Inferior parietal cortex (tissue), 1 donor: Measurements from ENCODE around the gene PJVK.
"Not testable (repeated sequence)": the region's sequence is repeated elsewhere in the genome, so short reads cannot be mapped to it uniquely, and the experiment has no call there.

ENCODE experiments used
- DNase-seq: peaks from one replicate; pipeline ENCODE4 v3.0.0-alpha.2; 2016; ENCODE audit errors: extremely low spot score

The PJVK gene

GRCh38 chr2:178450774-178451525, at the start of gene PJVK, which contains the start of gene PRKRA:
Gene PJVK, plus strand, starts transcription at chr2:178451378. Its CDS starts 2,032 bp downstream, at chr2:178453410.
Gene PRKRA, minus strand, starts transcription at chr2:178451175. Its CDS starts 145 bp downstream, at chr2:178451030.
- peak; percentile 95 for DNase-seq

- DNase-seq = no peak
Measured at GRCh38 chr2:178401994-178402437, 49.2 kb upstream of the PJVK start.

GRCh38 chr2:178403671-178404306, 47.4 kb upstream of the PJVK start:
- DNase-seq = no peak

GRCh38 chr2:178404368-178404767, 46.8 kb upstream of the PJVK start:
- no peak for DNase-seq

- no peak for DNase-seq
Measured at GRCh38 chr2:178409261-178409660, 41.9 kb upstream of the PJVK start.

GRCh38 chr2:178412047-178412446, 39.1 kb upstream of the PJVK start:
- DNase-seq = no peak

- DNase-seq = not testable (repeated sequence)
Measured at GRCh38 chr2:178412453-178412852, 38.7 kb upstream of the PJVK start.

- DNase-seq = peak; percentile 69
Measured at GRCh38 chr2:178413472-178414265, 37.5 kb upstream of the PJVK start.

GRCh38 chr2:178414266-178415247, 36.6 kb upstream of the PJVK start:
- peak; percentile 94 for DNase-seq

- DNase-seq = no peak
Measured at GRCh38 chr2:178415979-178416378, 35.2 kb upstream of the PJVK start.

GRCh38 chr2:178417916-178418315, 33.3 kb upstream of the PJVK start:
- DNase-seq = no peak

- no peak for DNase-seq
Measured at GRCh38 chr2:178418426-178418825, 32.8 kb upstream of the PJVK start.

GRCh38 chr2:178419123-178419522, 32.1 kb upstream of the PJVK start:
- no peak for DNase-seq

GRCh38 chr2:178420463-178420999, 30.6 kb upstream of the PJVK start:
- no peak for DNase-seq

GRCh38 chr2:178422097-178422496, 29.1 kb upstream of the PJVK start:
- DNase-seq = no peak

GRCh38 chr2:178423746-178424145, 27.4 kb upstream of the PJVK start:
- DNase-seq = not testable (repeated sequence)

GRCh38 chr2:178425255-178425827, 25.8 kb upstream of the PJVK start:
- no peak for DNase-seq

GRCh38 chr2:178426388-178426787, 24.8 kb upstream of the PJVK start:
- DNase-seq = no peak

- no peak for DNase-seq
Measured at GRCh38 chr2:178427458-178427857, 23.7 kb upstream of the PJVK start.

GRCh38 chr2:178428396-178428806, 22.8 kb upstream of the PJVK start:
- DNase-seq = no peak
